Measurements from ENCODE around the gene COMP.
"Not testable (repeated sequence)": the region's sequence is repeated elsewhere in the genome, so short reads cannot be mapped to it uniquely, and the experiment has no call there.

Gene COMP

DNA sequence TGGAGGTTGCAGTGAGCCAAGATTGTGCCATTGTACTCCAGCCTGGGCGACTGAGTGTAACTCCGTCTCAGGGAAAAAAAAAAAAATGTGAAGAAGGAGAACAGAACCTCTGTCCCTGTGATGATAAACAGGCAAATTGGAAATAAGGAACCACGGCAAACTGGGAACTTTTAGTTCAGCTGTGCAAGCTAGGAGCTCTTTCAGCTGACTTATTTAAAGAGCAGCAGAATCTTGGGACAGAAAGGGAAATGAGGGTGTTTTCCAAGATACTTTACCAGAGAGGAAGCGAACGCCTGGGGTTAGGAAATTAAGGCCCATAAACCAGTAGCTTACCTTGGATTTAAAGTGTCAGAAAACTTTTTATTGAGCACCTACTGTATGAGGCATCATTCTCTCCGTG lies 37.7 kb upstream of the COMP start:
- Histone ChIP-seq H3K36me3 (ENCODE audit: control insufficient read depth in 1 of 2, insufficient read depth in 2 of 2, low read length in 2 of 2) (no peaks in the 10 kb centered on the region), H3K27me3 (ENCODE audit: low read depth, low read length) (no peaks in the 10 kb centered on the region), H3K4me1 (ENCODE audit: control insufficient read depth in 1 of 2, insufficient read depth in 2 of 2, low read length in 2 of 2) (peaks cover 3 to 13% of the 10 kb centered on the region in 2 donors), H3K27ac (ENCODE audit: low read length) (no peak overlapping the region), H3K9me3 (ENCODE audit: control insufficient read depth in 1 of 2, low read length in 2 of 2) (peaks cover 0 to 9% of the 10 kb centered on the region in 2 donors), H3K4me3 (ENCODE audit: low read depth in 1 of 2, low read length in 2 of 2) (no peak overlapping the region)

DNA sequence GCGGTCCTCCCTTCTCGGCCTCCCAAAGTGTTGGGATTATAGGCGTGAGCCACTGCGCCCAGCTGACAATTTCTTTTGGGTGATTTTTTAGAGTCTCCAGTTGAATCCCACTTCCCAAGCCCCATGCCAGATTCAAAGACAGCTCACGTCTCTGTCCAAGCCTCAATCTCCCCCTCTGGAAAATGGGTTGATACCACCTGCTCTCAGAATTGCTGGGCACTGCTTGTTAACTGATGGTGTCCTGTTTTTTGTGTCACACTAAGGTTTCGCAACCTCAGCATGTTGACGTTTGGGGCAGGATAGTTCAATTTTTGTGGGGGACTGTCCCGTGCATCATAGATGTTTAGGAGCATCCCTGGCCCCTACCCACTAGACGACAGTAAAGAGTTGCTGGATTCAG lies 26.5 kb upstream of the COMP start:
- Histone ChIP-seq H3K9me3 (ENCODE audit: control insufficient read depth in 1 of 2, low read length in 2 of 2) (no peaks in the 10 kb centered on the region), H3K36me3 (ENCODE audit: control insufficient read depth in 1 of 2, insufficient read depth in 2 of 2, low read length in 2 of 2) (no peaks in the 10 kb centered on the region), H3K27ac (ENCODE audit: low read length) (no peak overlapping the region)

DNA sequence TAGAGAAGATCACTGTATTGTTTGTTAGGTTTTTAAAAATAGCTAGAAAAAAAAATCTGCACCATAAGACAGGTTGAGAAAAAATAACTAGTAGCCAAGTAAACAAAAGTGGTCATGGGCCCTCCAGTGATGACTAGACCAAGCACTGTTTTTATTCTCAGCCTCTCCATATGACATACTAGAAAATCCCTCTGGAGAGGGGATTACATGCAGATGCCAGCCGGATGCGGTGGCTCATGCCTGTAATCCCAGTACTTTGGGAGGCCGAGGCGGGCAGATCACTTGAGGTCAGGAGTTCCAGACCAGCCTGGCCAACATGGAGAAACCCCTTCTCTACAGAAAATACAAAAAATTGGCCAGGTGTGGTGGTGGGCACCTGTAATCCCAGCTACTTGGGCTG lies 25.5 kb upstream of the COMP start:
- H3K4me3 ChIP-seq (ENCODE audit: low read depth in 1 of 2, low read length in 2 of 2); H3K9me3 ChIP-seq (ENCODE audit: control insufficient read depth in 1 of 2, low read length in 2 of 2); H3K27ac ChIP-seq (ENCODE audit: low read length); H3K4me1 ChIP-seq (ENCODE audit: control insufficient read depth in 1 of 2, insufficient read depth in 2 of 2, low read length in 2 of 2); H3K27me3 ChIP-seq (ENCODE audit: low read depth, low read length); H3K36me3 ChIP-seq (ENCODE audit: control insufficient read depth in 1 of 2, insufficient read depth in 2 of 2, low read length in 2 of 2): not testable (repeated sequence)

More for the DNA sequence above, 26.5 kb upstream of the COMP start:
- Histone ChIP-seq H3K27me3 (ENCODE audit: low read depth, low read length) (no peaks in the 10 kb centered on the region), H3K4me3 (ENCODE audit: low read depth in 1 of 2, low read length in 2 of 2) (no peak overlapping the region), H3K4me1 (ENCODE audit: control insufficient read depth in 1 of 2, insufficient read depth in 2 of 2, low read length in 2 of 2) (no peaks in the 10 kb centered on the region)

DNA sequence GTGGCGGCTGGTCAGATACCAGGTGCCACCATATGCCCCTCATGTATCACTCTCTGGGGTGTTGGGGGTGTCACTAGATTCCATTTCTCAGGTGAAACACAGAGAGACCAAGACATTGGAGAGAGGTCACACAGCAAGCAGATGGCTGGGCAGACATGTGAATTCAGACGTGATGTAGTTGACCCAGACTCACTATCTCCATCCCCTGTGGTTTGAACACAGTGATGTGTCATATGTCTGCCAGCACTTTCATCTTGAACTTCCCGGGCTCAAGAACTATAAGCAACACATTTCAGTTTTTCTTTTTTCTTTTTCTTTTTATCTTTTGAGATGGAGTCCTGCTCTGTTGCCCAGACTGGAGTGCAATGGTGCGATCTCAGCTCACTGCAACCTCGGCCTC lies 24.6 kb upstream of the COMP start:
- Histone ChIP-seq H3K36me3 (ENCODE audit: control insufficient read depth in 1 of 2, insufficient read depth in 2 of 2, low read length in 2 of 2) (no peaks in the 10 kb centered on the region), H3K27me3 (ENCODE audit: low read depth, low read length) (no peaks in the 10 kb centered on the region), H3K27ac (ENCODE audit: low read length) (no peak overlapping the region), H3K4me3 (ENCODE audit: low read depth in 1 of 2, low read length in 2 of 2) (no peak overlapping the region), H3K4me1 (ENCODE audit: control insufficient read depth in 1 of 2, insufficient read depth in 2 of 2, low read length in 2 of 2) (no peaks in the 10 kb centered on the region), H3K9me3 (ENCODE audit: control insufficient read depth in 1 of 2, low read length in 2 of 2) (no peaks in the 10 kb centered on the region)

DNA sequence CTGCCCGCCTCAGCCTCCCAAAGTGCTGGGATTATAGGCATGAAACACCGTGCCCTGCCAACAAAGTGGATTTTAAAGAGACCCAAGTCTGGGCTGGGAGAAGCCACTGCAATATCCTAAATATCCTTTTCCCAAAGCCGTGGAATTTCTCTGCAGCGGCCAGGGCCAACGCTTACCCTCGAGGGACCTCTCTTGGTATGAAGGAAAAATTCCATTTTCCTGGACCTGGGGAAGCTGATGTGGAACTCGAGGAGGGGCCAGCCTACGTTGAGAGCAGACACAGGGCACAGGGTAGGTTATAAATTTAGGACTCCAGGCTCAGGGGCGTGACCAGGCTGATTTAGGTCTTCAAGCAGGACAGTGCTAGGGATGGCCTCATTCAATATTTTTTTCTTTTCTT lies 23.0 kb upstream of the COMP start:
- Histone ChIP-seq H3K27ac (ENCODE audit: low read length) (no peak overlapping the region), H3K36me3 (ENCODE audit: control insufficient read depth in 1 of 2, insufficient read depth in 2 of 2, low read length in 2 of 2) (no peaks in the 10 kb centered on the region), H3K27me3 (ENCODE audit: low read depth, low read length) (no peaks in the 10 kb centered on the region), H3K9me3 (ENCODE audit: control insufficient read depth in 1 of 2, low read length in 2 of 2) (no peaks in the 10 kb centered on the region), H3K4me3 (ENCODE audit: low read depth in 1 of 2, low read length in 2 of 2) (no peak overlapping the region), H3K4me1 (ENCODE audit: control insufficient read depth in 1 of 2, insufficient read depth in 2 of 2, low read length in 2 of 2) (no peaks in the 10 kb centered on the region)

DNA sequence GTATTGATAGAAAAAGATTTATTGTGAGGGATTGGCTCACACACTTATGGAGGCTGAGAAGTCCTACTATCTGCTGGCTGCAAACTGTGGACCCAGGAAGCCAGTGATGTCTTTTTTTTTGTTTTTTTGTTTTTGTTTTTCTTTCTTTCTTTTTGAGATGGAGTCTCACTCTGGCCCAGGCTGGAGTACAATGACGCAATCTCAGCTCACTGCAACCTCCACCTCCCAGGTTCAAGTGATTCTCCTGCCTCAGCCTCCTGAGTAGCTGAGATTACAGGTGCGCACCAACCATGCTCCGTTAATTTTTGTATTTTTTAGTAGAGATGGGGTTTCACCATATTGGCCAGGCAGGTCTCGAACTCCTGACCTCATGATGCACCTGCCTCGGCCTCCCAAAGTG lies 20.5 kb upstream of the COMP start:
- not testable (repeated sequence) for H3K4me1 ChIP-seq (ENCODE audit: control insufficient read depth in 1 of 2, insufficient read depth in 2 of 2, low read length in 2 of 2); H3K27ac ChIP-seq (ENCODE audit: low read length); H3K9me3 ChIP-seq (ENCODE audit: control insufficient read depth in 1 of 2, low read length in 2 of 2); H3K4me3 ChIP-seq (ENCODE audit: low read depth in 1 of 2, low read length in 2 of 2); H3K36me3 ChIP-seq (ENCODE audit: control insufficient read depth in 1 of 2, insufficient read depth in 2 of 2, low read length in 2 of 2); H3K27me3 ChIP-seq (ENCODE audit: low read depth, low read length)

DNA sequence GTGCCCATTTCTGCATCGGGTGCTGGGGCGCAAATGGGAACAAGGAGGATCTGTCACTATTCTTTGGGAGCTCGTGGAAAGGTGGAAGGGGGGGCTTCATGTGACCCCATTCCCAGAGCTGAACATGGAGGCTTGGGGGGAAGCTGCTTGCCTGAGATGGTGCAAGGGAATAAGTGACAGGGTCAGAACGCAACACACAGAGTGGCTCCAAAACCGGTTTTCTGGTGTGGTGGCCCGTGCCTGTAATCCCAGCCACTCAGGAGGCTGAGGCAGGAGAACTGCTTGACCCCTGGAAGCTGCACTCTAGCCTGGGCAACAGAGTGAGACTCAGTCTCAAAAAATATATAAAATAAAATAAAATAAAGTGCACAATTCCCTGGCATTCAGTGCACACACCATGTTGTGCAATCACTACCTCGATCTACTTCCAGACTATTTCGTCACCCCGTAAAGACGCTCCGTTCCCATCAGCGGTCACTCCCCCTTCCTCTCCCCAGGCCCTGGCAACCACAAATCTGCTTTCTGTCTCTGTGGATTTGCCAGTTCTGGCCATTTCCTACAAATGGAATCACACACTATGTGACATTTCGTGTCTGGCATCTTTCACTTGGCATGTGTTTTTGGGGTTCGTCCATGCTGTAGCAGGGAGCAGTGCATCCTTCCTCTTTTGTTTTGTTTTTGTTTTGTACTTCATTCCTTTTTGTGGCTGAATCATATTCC lies 18.2 kb upstream of the COMP start:
- no peaks in the 10 kb centered on the region for H3K36me3 ChIP-seq (ENCODE audit: control insufficient read depth in 1 of 2, insufficient read depth in 2 of 2, low read length in 2 of 2)
- H3K9me3 ChIP-seq (ENCODE audit: control insufficient read depth in 1 of 2, low read length in 2 of 2), result no peaks in the 10 kb centered on the region
- no peak overlapping the region for H3K4me3 ChIP-seq (ENCODE audit: low read depth in 1 of 2, low read length in 2 of 2)
- H3K4me1 ChIP-seq (ENCODE audit: control insufficient read depth in 1 of 2, insufficient read depth in 2 of 2, low read length in 2 of 2), result no peaks in the 10 kb centered on the region
- H3K27me3 ChIP-seq (ENCODE audit: low read depth, low read length), result no peaks in the 10 kb centered on the region
- H3K27ac ChIP-seq (ENCODE audit: low read length), result no peak overlapping the region

DNA sequence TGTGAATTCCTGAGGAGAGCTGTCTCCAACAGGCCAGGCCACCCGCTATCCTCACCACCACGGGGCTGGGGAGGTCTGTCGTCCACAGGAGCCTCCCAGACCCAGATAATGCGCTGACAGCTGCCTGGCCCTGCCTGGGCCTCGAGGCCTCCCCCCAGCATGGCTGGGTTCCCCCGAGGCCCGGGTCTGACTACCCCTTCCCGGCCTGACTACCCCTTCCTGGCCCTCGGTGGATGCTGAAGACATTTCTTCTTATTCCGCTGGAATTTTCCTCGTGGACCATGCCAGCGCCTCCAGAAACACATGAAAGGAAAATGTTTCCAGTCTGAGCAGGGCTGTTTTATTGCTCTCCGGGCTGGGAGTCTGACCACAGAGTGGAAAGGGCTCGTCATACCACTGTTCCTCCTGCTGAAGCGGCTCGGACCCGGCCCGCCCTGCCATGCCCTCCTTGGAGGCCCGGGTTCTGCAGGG lies 16.8 kb upstream of the COMP start:
- Histone ChIP-seq H3K4me3 (ENCODE audit: low read depth in 1 of 2, low read length in 2 of 2) (no peak overlapping the region), H3K4me1 (ENCODE audit: control insufficient read depth in 1 of 2, insufficient read depth in 2 of 2, low read length in 2 of 2) (no peaks in the 10 kb centered on the region), H3K27ac (ENCODE audit: low read length) (no peak overlapping the region), H3K36me3 (ENCODE audit: control insufficient read depth in 1 of 2, insufficient read depth in 2 of 2, low read length in 2 of 2) (no peaks in the 10 kb centered on the region), H3K9me3 (ENCODE audit: control insufficient read depth in 1 of 2, low read length in 2 of 2) (no peaks in the 10 kb centered on the region), H3K27me3 (ENCODE audit: low read depth, low read length) (no peaks in the 10 kb centered on the region)

DNA sequence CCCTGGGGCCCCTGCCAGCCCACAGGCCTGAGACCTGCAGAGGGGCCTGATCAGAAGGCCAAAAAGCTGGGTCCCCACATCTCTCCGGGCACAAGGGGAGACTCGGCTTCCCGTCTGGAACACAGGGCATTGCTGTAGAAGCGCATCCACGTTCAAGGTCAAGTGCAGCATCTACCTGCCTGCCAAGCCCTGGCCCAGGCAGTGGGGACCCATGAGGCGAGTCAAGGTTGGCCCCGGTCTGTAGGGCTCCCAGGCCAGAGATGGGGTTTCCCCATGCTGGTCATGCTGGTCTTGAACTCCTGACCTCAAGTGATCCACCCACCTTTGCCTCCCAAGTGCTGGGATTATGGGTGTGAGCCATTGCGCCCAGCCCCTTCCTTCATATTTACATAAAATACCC lies 13.5 kb upstream of the COMP start:
- Histone ChIP-seq H3K27me3 (ENCODE audit: low read depth, low read length) (peaks cover 8% of the 10 kb centered on the region), H3K4me3 (ENCODE audit: low read depth in 1 of 2, low read length in 2 of 2) (no peak overlapping the region), H3K9me3 (ENCODE audit: control insufficient read depth in 1 of 2, low read length in 2 of 2) (no peaks in the 10 kb centered on the region), H3K27ac (ENCODE audit: low read length) (no peak overlapping the region), H3K4me1 (ENCODE audit: control insufficient read depth in 1 of 2, insufficient read depth in 2 of 2, low read length in 2 of 2) (no peaks in the 10 kb centered on the region), H3K36me3 (ENCODE audit: control insufficient read depth in 1 of 2, insufficient read depth in 2 of 2, low read length in 2 of 2) (no peaks in the 10 kb centered on the region)

DNA sequence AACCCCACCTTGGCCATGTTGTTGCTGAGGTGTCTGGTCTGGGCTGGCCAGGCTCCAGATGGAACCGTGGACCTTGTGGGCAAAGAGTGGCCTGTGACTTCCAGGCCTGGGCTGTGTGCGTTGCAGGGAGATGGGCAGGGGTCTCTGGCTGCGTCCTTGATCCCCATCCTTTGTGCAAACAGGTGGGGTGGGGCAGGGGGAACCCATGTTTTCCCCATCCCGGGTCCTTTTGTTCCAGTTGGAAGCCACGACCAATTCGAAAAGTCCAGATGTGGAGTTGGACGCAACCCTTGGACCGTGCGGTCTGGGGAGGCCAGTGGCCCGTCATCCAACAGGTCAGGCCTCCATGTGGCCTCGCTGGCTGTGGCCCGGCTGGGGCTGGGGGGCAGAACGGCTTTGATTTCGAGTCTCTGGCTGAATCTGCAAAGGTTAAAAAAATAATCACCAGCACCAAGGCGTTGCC lies 13.1 kb upstream of the COMP start:
- Histone ChIP-seq H3K36me3 (ENCODE audit: control insufficient read depth in 1 of 2, insufficient read depth in 2 of 2, low read length in 2 of 2) (no peaks in the 10 kb centered on the region), H3K4me3 (ENCODE audit: low read depth in 1 of 2, low read length in 2 of 2) (no peak overlapping the region), H3K27ac (ENCODE audit: low read length) (no peak overlapping the region), H3K9me3 (ENCODE audit: control insufficient read depth in 1 of 2, low read length in 2 of 2) (no peaks in the 10 kb centered on the region), H3K4me1 (ENCODE audit: control insufficient read depth in 1 of 2, insufficient read depth in 2 of 2, low read length in 2 of 2) (no peaks in the 10 kb centered on the region), H3K27me3 (ENCODE audit: low read depth, low read length) (peaks cover 8% of the 10 kb centered on the region)

DNA sequence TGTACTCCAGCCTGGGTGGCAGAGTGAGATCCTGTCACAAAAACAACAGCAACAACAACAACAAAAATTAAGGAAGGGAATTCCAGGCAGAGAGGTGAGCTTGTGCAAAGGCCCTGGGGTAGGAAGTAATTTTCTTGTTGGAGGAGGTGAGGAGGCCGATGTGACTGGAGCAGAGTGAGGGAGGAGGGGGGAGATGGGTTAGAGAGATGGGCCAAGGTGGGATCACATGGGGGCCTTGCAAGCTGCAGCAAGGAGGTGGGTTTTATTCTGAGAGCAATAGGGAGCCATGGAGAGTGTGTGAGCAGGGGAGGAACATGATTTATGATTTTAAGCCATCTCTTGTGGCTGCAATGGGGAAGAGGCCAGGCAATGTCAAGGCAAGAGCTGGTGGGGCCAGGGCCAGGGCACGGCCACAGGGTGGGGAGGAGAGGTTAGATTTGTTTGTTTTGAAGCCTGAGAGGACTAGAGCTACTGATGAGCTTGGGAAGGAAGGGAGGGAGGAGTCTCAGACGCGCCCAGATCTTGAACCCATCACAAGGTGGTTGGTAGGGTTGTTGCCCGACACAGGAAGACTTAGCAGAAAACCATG lies 12.5 kb upstream of the COMP start:
- Histone ChIP-seq H3K36me3 (ENCODE audit: control insufficient read depth in 1 of 2, insufficient read depth in 2 of 2, low read length in 2 of 2) (no peaks in the 10 kb centered on the region), H3K27me3 (ENCODE audit: low read depth, low read length) (peaks cover 8% of the 10 kb centered on the region), H3K4me1 (ENCODE audit: control insufficient read depth in 1 of 2, insufficient read depth in 2 of 2, low read length in 2 of 2) (no peaks in the 10 kb centered on the region), H3K9me3 (ENCODE audit: control insufficient read depth in 1 of 2, low read length in 2 of 2) (no peaks in the 10 kb centered on the region), H3K4me3 (ENCODE audit: low read depth in 1 of 2, low read length in 2 of 2) (no peak overlapping the region), H3K27ac (ENCODE audit: low read length) (no peak overlapping the region)

DNA sequence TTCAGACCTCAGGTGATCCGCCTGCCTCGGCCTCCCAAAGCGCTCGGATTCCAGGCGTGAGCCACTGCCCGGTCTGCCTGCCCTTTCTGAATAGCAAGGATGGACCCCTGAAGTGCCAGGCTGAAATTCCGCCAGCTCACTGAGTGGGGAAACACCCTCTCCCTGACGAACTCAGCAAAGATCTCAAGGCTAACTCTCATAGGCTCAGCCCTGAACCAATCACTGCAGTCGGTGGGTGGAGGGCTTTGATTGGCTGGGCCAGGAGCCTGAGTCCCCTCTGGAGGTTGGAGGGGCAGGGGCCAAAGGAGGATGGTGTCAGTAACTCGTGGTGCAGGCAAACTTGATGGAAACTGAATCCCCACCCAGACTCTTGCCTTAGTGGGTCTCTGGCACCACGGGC lies 11.2 kb upstream of the COMP start:
- Histone ChIP-seq H3K27ac (ENCODE audit: low read length) (no peak overlapping the region), H3K4me1 (ENCODE audit: control insufficient read depth in 1 of 2, insufficient read depth in 2 of 2, low read length in 2 of 2) (no peaks in the 10 kb centered on the region), H3K27me3 (ENCODE audit: low read depth, low read length) (peaks cover 13% of the 10 kb centered on the region), H3K36me3 (ENCODE audit: control insufficient read depth in 1 of 2, insufficient read depth in 2 of 2, low read length in 2 of 2) (no peaks in the 10 kb centered on the region), H3K9me3 (ENCODE audit: control insufficient read depth in 1 of 2, low read length in 2 of 2) (no peaks in the 10 kb centered on the region), H3K4me3 (ENCODE audit: low read depth in 1 of 2, low read length in 2 of 2) (no peak overlapping the region)
